H9 (cell line): ENCODE measurements around the gene ANXA3. TPM values are rescaled to one million over a fixed set of nuclear protein-coding genes. Genes with fewer than 3 reads are reported as not detected.

ENCODE experiments used
- DNase-seq: peaks from one replicate; pipeline ENCODE4 v3.0.0-alpha.2; 2017
- H2AFZ ChIP-seq: one replicate; pipeline ENCODE4 v1.6.1; 2013; ENCODE audit warnings: mild to moderate bottlenecking, low read length, control low read depth, moderate library complexity
- H2AK5ac ChIP-seq: 2 replicates; pipeline ENCODE4 v1.6.1; 2013; ENCODE audit warnings: low read length, control low read depth, mixed read lengths; ENCODE audit not compliant: insufficient read length
- H2BK120ac ChIP-seq: one replicate; pipeline ENCODE4 v1.6.1; 2013; ENCODE audit warnings: low read depth, mild to moderate bottlenecking, low read length, control low read depth, inconsistent platforms; ENCODE audit not compliant: poor library complexity, severe bottlenecking
- H2BK12ac ChIP-seq: 2 replicates; pipeline ENCODE4 v1.6.1; 2013; ENCODE audit warnings: low read length, control low read depth, mixed read lengths, low read depth; ENCODE audit not compliant: insufficient read length
- H2BK15ac ChIP-seq: 2 replicates; pipeline ENCODE4 v1.6.1; 2013; ENCODE audit warnings: low read depth, low read length, control low read depth
- H2BK20ac ChIP-seq: one replicate; pipeline ENCODE4 v1.6.1; 2013; ENCODE audit warnings: low read depth, mild to moderate bottlenecking, low read length, control low read depth, inconsistent platforms; ENCODE audit not compliant: poor library complexity, severe bottlenecking
- H2BK5ac ChIP-seq: 2 replicates; pipeline ENCODE4 v1.6.1; 2013; ENCODE audit warnings: low read length, control low read depth, mixed read lengths; ENCODE audit not compliant: insufficient read length
- H3K14ac ChIP-seq: 2 replicates; pipeline ENCODE4 v1.6.1; 2013; ENCODE audit warnings: low read length, control low read depth; ENCODE audit not compliant: insufficient read depth
- H3K18ac ChIP-seq: 2 replicates; pipeline ENCODE4 v1.6.1; 2013; ENCODE audit warnings: low read depth, mild to moderate bottlenecking, mixed read lengths, low read length, control low read depth; ENCODE audit not compliant: insufficient read length
- H3K23ac ChIP-seq: 2 replicates; pipeline ENCODE4 v1.6.1; 2013; ENCODE audit warnings: low read length, control low read depth, mixed read lengths, low read depth; ENCODE audit not compliant: insufficient read length
- H3K23me2 ChIP-seq: 2 replicates; pipeline ENCODE4 v1.6.1; 2013; ENCODE audit warnings: low read depth, mild to moderate bottlenecking, mixed read lengths, low read length, control low read depth; ENCODE audit not compliant: insufficient read length, poor library complexity, severe bottlenecking
- H3K27ac ChIP-seq: 2 replicates; pipeline ENCODE4 v1.5.1; 2013; ENCODE audit warnings: low read length, control low read depth, mixed read lengths, low read depth; ENCODE audit not compliant: insufficient read length
- H3K27me3 ChIP-seq: 2 replicates; pipeline ENCODE4 v1.6.1; 2013; ENCODE audit warnings: low read length, control low read depth, inconsistent platforms; ENCODE audit not compliant: insufficient read depth
- H3K4ac ChIP-seq: 2 replicates; pipeline ENCODE4 v1.6.1; 2013; ENCODE audit warnings: low read depth, mild to moderate bottlenecking, control low read depth, inconsistent platforms, low read length, moderate library complexity
- H3K4me1 ChIP-seq: 2 replicates; pipeline ENCODE4 v1.6.1; 2013; ENCODE audit warnings: low read length, control low read depth, inconsistent platforms; ENCODE audit not compliant: insufficient read depth
- H3K4me2 ChIP-seq: 2 replicates; pipeline ENCODE4 v1.6.1; 2013; ENCODE audit warnings: low read length, control low read depth, mixed read lengths; ENCODE audit not compliant: insufficient read length, insufficient read depth
- H3K56ac ChIP-seq: 2 replicates; pipeline ENCODE4 v1.6.1; 2013; ENCODE audit warnings: low read depth, mild to moderate bottlenecking, mixed read lengths, low read length, control low read depth; ENCODE audit not compliant: insufficient read length
- H3K79me1 ChIP-seq: 2 replicates; pipeline ENCODE4 v1.6.1; 2013; ENCODE audit warnings: low read depth, mild to moderate bottlenecking, moderate library complexity, low read length, control low read depth, inconsistent platforms; ENCODE audit not compliant: insufficient read depth, poor library complexity, severe bottlenecking
- H3K79me2 ChIP-seq: 2 replicates; pipeline ENCODE4 v1.6.1; 2013; ENCODE audit warnings: low read length, control low read depth, inconsistent platforms; ENCODE audit not compliant: insufficient read depth
- H3K9ac ChIP-seq: 2 replicates; pipeline ENCODE4 v1.6.1; 2013; ENCODE audit warnings: low read length, control low read depth, mixed read lengths; ENCODE audit not compliant: insufficient read length; ENCODE audit errors: extremely low read depth
- H3K9me3 ChIP-seq: one replicate; pipeline ENCODE4 v1.6.1; 2013; ENCODE audit warnings: low read depth, low read length, inconsistent platforms; ENCODE audit not compliant: control insufficient read depth
- H3T11ph ChIP-seq: one replicate; pipeline ENCODE4 v1.6.1; 2013; ENCODE audit warnings: mild to moderate bottlenecking, low read length, control low read depth, inconsistent platforms
- H4K20me1 ChIP-seq: one replicate; pipeline ENCODE4 v1.6.1; 2013; ENCODE audit not compliant: control insufficient read depth, insufficient read length, insufficient read depth
- H4K5ac ChIP-seq: 2 replicates; pipeline ENCODE4 v1.6.1; 2013; ENCODE audit warnings: low read depth, mild to moderate bottlenecking, mixed read lengths, low read length, control low read depth; ENCODE audit not compliant: insufficient read length
- H4K8ac ChIP-seq: replicated peaks from 2 replicates; pipeline ENCODE4 v1.6.1; 2013; ENCODE audit warnings: low read length, control low read depth, mixed read lengths, low read depth; ENCODE audit not compliant: insufficient read length
- H4K91ac ChIP-seq: 2 replicates; pipeline ENCODE4 v1.6.1; 2013; ENCODE audit warnings: low read depth, mild to moderate bottlenecking, moderate library complexity, mixed read lengths, low read length, control low read depth; ENCODE audit not compliant: insufficient read length
- H3K27ac Mint-ChIP-seq, 3 experiments: 2 replicates in 2 of 3; 3 replicates in 1 of 3; pipeline ENCODE4 v1.8.0; 2020 to 2021; ENCODE audit warnings: mixed read lengths in 3 of 3, mild to moderate bottlenecking in 1 of 3, moderate library complexity in 1 of 3
- H3K27me3 Mint-ChIP-seq: 2 replicates; pipeline ENCODE4 v1.8.0; 2021; ENCODE audit warnings: low read depth, mild to moderate bottlenecking, moderate library complexity, mixed read lengths
- H3K36me3 Mint-ChIP-seq, 3 experiments: 2 replicates in 2 of 3; 3 replicates in 1 of 3; pipeline ENCODE4 v1.8.0; 2020 to 2021; ENCODE audit warnings: low read depth in 3 of 3, mixed read lengths in 3 of 3; ENCODE audit not compliant: insufficient read depth in 1 of 3
- H3K4me1 Mint-ChIP-seq, 2 experiments: 2 replicates each; pipeline ENCODE4 v1.8.0; 2020; ENCODE audit warnings: mixed read lengths in 2 of 2
- H3K4me3 Mint-ChIP-seq, 2 experiments: 2 replicates in 1 of 2; 3 replicates in 1 of 2; pipeline ENCODE4 v1.8.0; 2020 to 2021; ENCODE audit warnings: mild to moderate bottlenecking in 2 of 2, mixed read lengths in 2 of 2, moderate library complexity in 1 of 2
- H3K9me3 Mint-ChIP-seq, 2 experiments: 2 replicates in 1 of 2; 3 replicates in 1 of 2; pipeline ENCODE4 v1.8.0; 2020; ENCODE audit warnings: mild to moderate bottlenecking in 2 of 2, mixed read lengths in 2 of 2, moderate library complexity in 1 of 2
- WGBS: extraction: QIAGEN DNeasy Blood & Tissue Kit; methylation state at CpG from one replicate; pipeline ENCODE4 v1.1.7; 2013; ENCODE audit warnings: missing lambda C conversion rate, low lambda C conversion rate, mixed read lengths; ENCODE audit not compliant: insufficient read length; ENCODE audit errors: extremely low coverage; 5-methylcytosine and 5-hydroxymethylcytosine counted together
- total RNA-seq: library from RNA; stranded (reverse); gene quantifications from 2 replicates; pipeline ENCODE4 v1.2.1, GENCODE V29; 2021
- TF ChIP-seq, protein P1 (sequence below): fragments of 200-600 bp; sonication (generic); conservative IDR thresholded peaks from 3 replicates; pipeline ENCODE4 v1.8.0; 2021; ENCODE audit warnings: antibody characterized with exemption, mild to moderate bottlenecking

ANXA3 gene
- total RNA-seq, 1 experiment from 2014 or later = 20.6 TPM

DNA sequence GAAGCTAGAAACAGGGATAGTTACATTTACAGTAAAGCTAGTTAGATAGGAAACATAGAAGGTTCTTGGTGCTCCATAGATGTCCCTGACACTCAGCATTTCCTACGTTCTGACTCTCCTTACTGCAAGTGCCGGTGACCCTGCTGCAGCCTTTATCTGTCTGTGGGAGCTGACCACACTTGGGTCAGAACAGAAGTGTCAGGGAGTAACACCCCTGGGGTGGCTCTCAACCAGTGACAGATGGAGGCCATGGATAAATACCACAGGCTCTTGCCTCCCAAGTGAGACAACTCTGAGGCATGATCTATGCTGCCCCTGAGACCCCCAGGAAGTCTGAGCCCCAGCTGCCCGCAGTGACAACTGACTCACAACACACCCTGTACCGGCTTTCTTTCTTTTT, 69.8 kb downstream of the ANXA3 start:
- H2AFZ ChIP-seq = no peak overlapping the region
- WGBS = no CpG with 5 or more reads among the region's 4 CpGs
- H3K27me3 ChIP-seq = no peaks in the 10 kb centered on the region

More for the DNA sequence above, 69.8 kb downstream of the ANXA3 start:
- H3K9me3 ChIP-seq = no peaks in the 10 kb centered on the region
- no peak overlapping the region for H2BK12ac ChIP-seq
- no peak overlapping the region for H3K4me3 Mint-ChIP-seq
- no peak overlapping the region for H3K56ac ChIP-seq
- H3K27ac Mint-ChIP-seq = no peak overlapping the region
- H3K27me3 Mint-ChIP-seq = no peaks in the 10 kb centered on the region
- H3K14ac ChIP-seq = no peak overlapping the region
- H2BK5ac ChIP-seq = no peak overlapping the region
- H4K20me1 ChIP-seq = no peaks in the 10 kb centered on the region
- DNase-seq = no peak
- H3K9ac ChIP-seq = no peak overlapping the region
- no peak overlapping the region for H4K91ac ChIP-seq
- no peak overlapping the region for H3K27ac ChIP-seq
- H3K18ac ChIP-seq = no peak overlapping the region
- H4K5ac ChIP-seq = no peak overlapping the region
- H3K79me1 ChIP-seq = no peaks in the 10 kb centered on the region
- no peak overlapping the region for H3T11ph ChIP-seq
- H2AK5ac ChIP-seq = no peak overlapping the region
- peaks cover 3 to 6% of the 10 kb centered on the region in 2 experiments; a peak in 2 of 4 replicates for H3K4me1 Mint-ChIP-seq
- no peak overlapping the region for H3K23ac ChIP-seq
- no peaks in the 10 kb centered on the region for H3K36me3 Mint-ChIP-seq
- no peak overlapping the region for H2BK120ac ChIP-seq
- no peak overlapping the region for H3K4ac ChIP-seq
- no peak overlapping the region for H4K8ac ChIP-seq
- TF ChIP-seq, protein P1, sequence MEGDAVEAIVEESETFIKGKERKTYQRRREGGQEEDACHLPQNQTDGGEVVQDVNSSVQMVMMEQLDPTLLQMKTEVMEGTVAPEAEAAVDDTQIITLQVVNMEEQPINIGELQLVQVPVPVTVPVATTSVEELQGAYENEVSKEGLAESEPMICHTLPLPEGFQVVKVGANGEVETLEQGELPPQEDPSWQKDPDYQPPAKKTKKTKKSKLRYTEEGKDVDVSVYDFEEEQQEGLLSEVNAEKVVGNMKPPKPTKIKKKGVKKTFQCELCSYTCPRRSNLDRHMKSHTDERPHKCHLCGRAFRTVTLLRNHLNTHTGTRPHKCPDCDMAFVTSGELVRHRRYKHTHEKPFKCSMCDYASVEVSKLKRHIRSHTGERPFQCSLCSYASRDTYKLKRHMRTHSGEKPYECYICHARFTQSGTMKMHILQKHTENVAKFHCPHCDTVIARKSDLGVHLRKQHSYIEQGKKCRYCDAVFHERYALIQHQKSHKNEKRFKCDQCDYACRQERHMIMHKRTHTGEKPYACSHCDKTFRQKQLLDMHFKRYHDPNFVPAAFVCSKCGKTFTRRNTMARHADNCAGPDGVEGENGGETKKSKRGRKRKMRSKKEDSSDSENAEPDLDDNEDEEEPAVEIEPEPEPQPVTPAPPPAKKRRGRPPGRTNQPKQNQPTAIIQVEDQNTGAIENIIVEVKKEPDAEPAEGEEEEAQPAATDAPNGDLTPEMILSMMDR = no peak
- H3K4me2 ChIP-seq = no peak overlapping the region
- H3K9me3 Mint-ChIP-seq = no peaks in the 10 kb centered on the region
- H3K79me2 ChIP-seq = no peaks in the 10 kb centered on the region
- H2BK20ac ChIP-seq = no peak overlapping the region
- no peak overlapping the region for H2BK15ac ChIP-seq
- no peaks in the 10 kb centered on the region for H3K4me1 ChIP-seq
- H3K23me2 ChIP-seq = no peaks in the 10 kb centered on the region
